Raji (cell line): ENCODE measurements around the gene ITGAD.

Experiments
- POLR2A ChIP-seq: IDR thresholded peaks from 2 replicates; pipeline ENCODE4 v1.6.1; 2011; ENCODE audit warnings: low read depth, low read length, control low read depth; ENCODE audit not compliant: insufficient read depth

ITGAD gene

GRCh38 chr16:31455601-31456314 lies 62.6 kb downstream of the ITGAD start:
- TF ChIP-seq POLR2A, result no peak

DNA sequence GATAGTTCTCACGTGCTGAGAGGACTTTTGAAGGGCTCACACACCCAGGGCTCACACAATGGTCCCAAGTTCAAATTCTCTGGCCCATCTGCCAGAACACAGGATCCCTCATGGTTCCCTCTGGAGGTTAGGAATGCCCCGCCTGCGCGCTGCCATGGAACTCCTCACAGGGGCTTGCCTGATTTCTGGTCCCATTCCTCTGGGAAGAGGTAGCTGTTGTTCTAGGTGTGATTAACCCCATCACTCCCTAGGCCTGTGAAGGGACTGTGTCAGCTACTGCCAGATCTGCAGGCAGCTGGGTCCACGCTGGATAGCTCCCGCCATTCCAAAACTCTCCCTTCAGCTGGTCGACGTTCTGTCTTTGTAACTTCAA lies 63.8 kb downstream of the ITGAD start:
- TF ChIP-seq POLR2A, result no peak

DNA sequence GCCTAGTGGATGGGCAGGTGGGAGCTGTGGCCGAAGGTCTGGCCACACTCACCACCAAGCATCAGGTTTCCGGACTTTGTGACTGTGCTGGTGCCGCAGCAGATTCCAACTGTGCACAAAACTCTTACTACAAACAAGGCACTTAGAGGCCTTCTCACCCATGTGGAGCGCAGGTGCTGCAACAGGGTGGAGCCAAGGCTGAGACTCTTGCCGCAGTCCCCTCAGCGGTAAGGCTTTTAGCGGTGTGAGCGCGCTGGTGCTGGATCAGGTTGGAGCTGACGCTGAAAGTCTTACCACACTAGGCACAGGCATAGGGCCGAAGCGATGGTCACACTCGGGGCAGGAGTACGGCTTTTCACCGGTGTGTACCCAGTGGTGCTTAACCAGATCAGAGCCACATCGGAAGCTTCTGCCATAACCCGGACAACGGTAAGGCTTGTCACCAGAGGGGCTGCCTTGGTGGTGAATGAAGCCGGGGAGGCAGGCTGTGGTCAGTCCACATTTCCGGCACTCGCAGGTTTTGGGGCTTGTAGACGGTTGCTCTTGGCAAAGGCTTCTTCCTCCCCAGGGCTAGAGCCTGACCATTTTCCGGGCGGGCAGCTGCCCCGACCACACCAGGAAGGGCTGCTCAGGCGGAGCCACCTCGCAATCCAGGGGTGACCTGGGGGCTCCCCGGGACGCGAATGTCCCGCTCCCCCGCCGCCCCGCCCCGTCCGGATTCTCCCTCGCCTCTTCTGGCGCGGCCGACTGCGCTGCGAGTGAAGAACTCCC lies 65.1 kb downstream of the ITGAD start:
- TF ChIP-seq POLR2A, result no peak

DNA sequence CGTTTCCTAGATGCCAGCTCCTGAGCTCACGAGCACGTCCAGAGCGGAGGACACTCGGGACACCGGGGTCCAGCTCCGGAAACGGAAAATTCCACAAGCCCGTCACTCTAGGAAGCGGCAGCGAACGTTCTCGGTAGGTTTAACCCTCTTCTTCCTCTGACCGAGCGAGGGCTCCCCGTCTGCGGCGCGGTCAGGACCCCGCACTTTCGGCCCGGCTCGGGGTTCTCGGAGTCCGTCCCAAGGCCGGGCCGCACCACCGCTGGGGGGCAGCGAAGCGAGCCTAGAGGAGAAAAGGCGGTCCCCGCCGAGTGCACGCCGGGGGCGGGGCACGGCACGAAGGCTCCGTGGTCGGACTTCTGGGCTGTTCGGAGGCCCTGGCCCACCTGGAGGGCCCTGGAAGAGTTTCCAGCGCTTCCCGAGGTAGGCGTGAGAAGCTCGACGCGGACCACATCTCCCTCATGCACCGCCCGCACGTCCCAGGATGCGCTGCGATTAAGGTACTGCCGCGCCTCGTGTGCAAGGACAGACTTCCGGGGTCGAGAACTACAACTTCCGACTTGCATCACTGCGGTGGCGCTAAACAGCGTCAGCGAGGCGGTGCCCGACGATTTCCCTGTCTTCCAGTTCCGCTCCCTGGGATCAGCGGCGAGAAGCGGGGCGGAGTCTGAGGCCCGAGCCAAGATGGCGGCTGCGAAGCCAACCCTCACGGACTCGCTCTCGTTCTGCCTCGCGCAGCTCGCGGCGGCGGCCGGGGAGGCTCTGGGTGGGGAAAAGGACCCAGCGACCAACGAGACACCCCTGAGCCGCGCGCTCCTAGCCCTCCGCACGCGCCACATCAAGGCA lies 65.9 kb downstream of the ITGAD start, which contains the start of gene ARMC5:
TSS of gene ARMC5 (plus strand) at position 658 of the 843 bp plus-strand sequence. CDS start at position 682, 24 bp downstream.
- peak; percentile 86 for TF ChIP-seq POLR2A

- TF ChIP-seq POLR2A, result no peak
Observed at GRCh38 chr16:31459687-31460581, 66.8 kb downstream of the ITGAD start.

GRCh38 chr16:31460582-31461002 lies 67.5 kb downstream of the ITGAD start:
- TF ChIP-seq POLR2A, result no peak

DNA sequence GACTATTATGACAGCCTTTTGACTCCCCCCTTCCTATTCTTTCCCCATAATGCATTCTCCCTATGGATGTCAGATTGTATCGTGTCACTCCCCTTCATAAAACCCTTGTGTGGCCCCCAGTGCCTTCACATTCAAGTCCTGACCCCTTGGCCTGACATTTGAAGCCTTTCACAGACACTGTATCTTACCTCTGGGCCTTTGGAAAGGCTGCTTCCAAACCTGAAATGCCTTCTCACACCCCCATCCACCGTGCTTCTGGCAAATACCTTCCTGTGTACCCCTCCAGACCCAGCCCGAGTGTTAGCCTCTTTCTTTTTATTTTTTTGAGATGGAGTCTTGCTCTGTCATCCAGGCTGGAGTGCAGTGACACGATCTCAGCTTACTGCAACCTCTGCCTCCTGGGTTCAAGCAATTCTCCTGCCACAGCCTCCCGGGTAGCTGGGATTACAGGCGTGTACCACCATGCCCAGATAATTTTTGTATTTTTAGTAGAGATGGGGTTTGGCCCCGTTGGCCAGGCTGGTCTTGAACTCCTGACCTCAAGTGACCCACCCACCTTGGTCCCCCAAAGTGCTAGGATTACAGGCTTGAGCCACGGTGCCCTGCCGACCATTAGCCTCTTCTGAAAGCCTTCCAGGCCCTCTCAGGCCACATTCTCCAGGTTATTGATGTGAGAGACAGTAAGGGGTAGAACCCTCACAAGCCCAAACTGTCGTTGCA lies 68.2 kb downstream of the ITGAD start:
- TF ChIP-seq POLR2A, result no peak

DNA sequence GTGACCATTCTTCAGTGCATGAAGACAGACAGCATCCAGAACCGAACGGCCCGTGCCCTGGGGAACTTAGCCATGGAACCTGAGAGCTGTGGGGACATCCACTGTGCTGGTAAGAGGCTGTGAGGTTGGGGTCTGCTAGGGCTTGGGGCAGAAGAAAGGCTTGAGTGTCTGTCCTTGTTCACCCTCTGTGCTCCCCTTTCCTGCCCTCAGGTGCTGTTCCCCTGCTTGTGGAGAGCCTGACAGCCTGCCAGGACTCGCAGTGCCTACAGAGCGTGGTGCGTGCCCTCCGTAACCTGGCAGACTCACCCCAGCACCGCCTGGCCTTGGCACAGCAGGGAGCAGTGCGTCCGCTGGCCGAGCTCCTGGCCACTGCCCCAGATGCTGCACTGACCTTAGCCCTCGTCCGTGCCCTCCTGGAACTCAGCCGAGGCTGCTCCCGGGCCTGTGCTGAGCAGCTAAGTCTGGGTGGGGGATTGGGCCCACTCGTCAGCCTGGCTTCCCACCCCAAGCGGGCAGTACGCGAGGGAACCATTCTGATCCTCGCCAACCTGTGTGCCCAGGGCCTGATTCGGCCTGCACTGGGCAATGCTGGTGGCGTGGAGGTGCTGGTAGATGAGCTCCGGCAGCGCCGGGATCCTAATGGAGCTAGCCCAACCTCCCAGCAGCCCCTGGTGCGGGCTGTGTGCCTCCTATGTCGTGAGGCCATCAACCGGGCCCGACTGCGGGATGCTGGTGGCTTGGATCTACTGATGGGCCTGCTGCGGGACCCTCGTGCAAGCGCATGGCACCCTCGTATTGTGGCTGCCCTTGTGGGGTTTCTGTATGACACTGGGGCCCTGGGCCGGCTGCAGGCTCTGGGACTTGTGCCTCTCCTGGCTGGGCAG lies 69.0 kb downstream of the ITGAD start:
- no peak for TF ChIP-seq POLR2A

DNA sequence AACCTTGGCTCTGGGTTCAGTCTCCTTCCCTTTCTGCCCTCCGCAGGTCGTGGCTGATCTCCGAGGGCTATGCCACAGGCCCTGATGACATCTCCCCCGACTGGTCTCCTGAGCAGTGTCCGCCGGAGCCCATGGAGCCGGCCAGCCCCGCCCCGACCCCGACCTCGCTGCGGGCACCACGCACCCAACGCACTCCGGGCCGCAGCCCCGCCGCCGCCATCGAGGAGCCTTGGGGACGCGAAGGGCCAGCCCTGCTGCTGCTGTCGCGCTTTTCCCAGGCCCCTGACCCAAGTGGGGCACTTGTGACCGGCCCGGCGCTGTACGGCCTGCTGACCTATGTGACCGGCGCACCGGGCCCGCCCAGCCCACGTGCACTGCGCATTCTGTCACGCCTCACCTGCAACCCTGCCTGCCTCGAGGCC lies 71.2 kb downstream of the ITGAD start:
- no peak for TF ChIP-seq POLR2A

DNA sequence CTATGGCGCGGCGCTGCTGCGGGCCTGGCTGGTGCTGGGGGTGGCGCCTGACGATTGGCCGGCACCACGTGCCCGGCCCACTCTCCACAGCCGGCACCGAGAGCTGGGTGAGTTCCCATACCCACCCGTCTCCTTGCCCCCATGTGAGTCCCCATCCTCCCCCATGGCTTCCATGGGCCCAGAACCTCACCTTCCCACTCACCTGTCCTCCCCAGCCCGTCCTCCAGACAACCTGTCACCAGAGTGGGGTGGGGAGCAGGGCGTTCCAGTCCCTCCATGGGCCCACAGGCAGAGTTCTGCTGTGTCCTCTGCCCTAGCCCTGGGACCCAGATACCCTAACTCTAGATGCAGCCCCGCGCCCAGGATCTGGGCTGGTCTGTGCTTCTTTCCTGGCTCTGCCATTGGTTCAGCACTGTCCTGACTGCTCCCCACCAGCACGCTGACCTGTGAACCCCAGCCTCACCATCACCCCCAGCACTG lies 71.7 kb downstream of the ITGAD start:
- no peak for TF ChIP-seq POLR2A

- TF ChIP-seq POLR2A, result no peak
Observed at GRCh38 chr16:31465788-31466370, 72.7 kb downstream of the ITGAD start.

DNA sequence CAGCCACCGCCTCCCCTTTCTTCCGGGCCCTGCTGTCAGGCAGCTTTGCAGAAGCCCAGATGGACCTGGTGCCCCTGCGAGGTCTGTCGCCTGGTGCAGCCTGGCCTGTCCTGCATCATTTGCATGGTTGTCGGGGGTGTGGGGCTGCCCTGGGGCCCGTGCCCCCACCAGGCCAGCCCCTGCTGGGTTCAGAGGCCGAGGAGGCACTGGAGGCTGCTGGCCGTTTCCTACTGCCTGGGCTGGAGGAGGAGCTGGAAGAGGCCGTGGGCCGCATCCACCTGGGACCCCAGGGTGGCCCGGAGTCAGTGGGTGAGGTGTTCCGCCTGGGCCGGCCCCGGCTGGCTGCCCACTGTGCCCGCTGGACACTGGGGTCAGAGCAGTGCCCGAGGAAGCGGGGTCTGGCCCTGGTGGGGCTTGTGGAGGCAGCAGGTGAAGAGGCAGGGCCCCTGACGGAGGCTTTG lies 73.3 kb downstream of the ITGAD start:
- no peak for TF ChIP-seq POLR2A
